Measurements from ENCODE around the gene ATP10B. TPM values are rescaled to one million over a fixed set of nuclear protein-coding genes. Genes with fewer than 3 reads are reported as not detected.

The ATP10B gene
- total RNA-seq, 3 donors from 2014 or later (not counting 1 experiment from before 2014, with no cell fraction given) = not detected

DNA sequence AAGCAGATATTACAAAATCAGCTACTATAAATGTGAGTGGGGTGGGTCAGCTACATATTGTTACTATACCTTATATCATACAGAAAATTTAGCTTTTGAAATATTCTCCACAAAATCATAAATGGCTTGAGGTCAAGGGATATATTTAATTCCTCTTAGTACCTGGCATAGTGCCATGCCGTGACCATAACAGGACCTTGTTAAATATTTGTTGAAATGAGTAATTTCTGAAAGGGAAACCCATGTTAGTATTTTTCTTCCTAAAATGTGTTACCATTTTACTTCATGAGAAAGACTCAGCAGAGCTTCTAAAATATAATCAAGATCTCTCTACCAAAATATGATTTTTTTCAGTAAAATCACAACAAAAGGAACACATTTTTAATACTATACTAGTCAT, 14.8 kb downstream of the ATP10B start:
- no peaks in the 10 kb centered on the region for H3K27me3 ChIP-seq (ENCODE audit: control insufficient read depth, insufficient read depth, low read length)
- Mint-ChIP-seq H3K27ac (no peak overlapping the region), H3K4me1 (no peaks in the 10 kb centered on the region), H3K4me3 (no peak overlapping the region), H3K36me3 (peaks cover 8% of the 10 kb centered on the region), H3K9me3 (peaks cover 8 to 22% of the 10 kb centered on the region in 2 donors), H3K27me3 (ENCODE audit: low read depth in 2 of 2) (no peaks in the 10 kb centered on the region)
- ATAC-seq = no peak
- WGBS (ENCODE audit: insufficient coverage) = no CpG with 5 or more reads among the region's 1 CpG
- peaks cover 4% of the 10 kb centered on the region for H3K9me3 ChIP-seq (ENCODE audit: control insufficient read depth, insufficient read depth, low read length)
- TF ChIP-seq, protein P1, sequence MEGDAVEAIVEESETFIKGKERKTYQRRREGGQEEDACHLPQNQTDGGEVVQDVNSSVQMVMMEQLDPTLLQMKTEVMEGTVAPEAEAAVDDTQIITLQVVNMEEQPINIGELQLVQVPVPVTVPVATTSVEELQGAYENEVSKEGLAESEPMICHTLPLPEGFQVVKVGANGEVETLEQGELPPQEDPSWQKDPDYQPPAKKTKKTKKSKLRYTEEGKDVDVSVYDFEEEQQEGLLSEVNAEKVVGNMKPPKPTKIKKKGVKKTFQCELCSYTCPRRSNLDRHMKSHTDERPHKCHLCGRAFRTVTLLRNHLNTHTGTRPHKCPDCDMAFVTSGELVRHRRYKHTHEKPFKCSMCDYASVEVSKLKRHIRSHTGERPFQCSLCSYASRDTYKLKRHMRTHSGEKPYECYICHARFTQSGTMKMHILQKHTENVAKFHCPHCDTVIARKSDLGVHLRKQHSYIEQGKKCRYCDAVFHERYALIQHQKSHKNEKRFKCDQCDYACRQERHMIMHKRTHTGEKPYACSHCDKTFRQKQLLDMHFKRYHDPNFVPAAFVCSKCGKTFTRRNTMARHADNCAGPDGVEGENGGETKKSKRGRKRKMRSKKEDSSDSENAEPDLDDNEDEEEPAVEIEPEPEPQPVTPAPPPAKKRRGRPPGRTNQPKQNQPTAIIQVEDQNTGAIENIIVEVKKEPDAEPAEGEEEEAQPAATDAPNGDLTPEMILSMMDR (IDR thresholded peaks at IDR 0.05) = no peak
- no peaks in the 10 kb centered on the region for H3K4me1 ChIP-seq (ENCODE audit: control insufficient read depth, insufficient read depth, low read length)
- intact Hi-C loops (cut with micrococcal nuclease) = no loop called here
- H3K36me3 ChIP-seq (ENCODE audit: control insufficient read depth, insufficient read depth, low read length) = no peaks in the 10 kb centered on the region
- H3K27ac ChIP-seq (ENCODE audit: low read length) = no peak overlapping the region
- H3K4me3 ChIP-seq (ENCODE audit: low read length) = no peak overlapping the region
- DNase-seq = no peak

DNA sequence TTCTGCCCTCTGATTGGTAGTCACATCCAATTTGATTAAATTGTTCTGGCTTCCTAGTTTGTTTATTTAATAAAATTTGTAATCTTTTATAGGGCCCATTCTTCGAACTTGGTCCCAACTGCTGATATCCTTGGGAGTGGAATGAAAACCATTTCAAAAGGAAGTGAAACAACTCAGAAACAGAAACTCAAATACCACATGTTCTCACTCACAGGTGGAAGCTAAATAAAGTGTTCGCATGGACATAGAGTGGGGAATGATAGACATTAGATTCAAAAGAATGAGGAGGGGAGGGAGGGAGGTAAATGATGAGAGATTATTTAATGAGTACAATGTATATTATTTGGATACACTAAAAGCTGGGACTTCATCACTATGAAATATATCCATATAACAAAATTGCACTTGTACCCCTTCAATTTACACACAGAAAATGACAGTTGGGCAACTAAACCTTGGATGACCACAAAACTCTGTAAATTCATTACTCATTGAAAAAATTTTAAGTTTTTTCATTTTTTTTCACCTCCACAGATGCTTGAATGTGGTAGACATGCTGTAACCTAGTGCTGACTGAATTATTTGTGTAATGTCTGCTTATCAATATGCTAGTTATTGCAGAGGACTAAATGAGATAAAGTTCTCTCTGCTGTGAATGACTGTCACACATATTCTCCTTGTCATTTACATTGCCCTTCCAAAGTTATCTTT, 16.0 kb downstream of the ATP10B start:
- H3K4me3 Mint-ChIP-seq = no peak overlapping the region
- Histone ChIP-seq H3K27ac (ENCODE audit: low read length) (no peak overlapping the region), H3K36me3 (ENCODE audit: control insufficient read depth, insufficient read depth, low read length) (no peaks in the 10 kb centered on the region), H3K9me3 (ENCODE audit: control insufficient read depth, insufficient read depth, low read length) (peaks cover 4% of the 10 kb centered on the region), H3K4me3 (ENCODE audit: low read length) (no peak overlapping the region), H3K27me3 (ENCODE audit: control insufficient read depth, insufficient read depth, low read length) (no peaks in the 10 kb centered on the region), H3K4me1 (ENCODE audit: control insufficient read depth, insufficient read depth, low read length) (no peaks in the 10 kb centered on the region)
- peaks cover 5 to 22% of the 10 kb centered on the region in 2 donors for H3K9me3 Mint-ChIP-seq
- no peak for DNase-seq
- no peaks in the 10 kb centered on the region for H3K27me3 Mint-ChIP-seq (ENCODE audit: low read depth in 2 of 2)
- H3K36me3 Mint-ChIP-seq = peaks cover 8% of the 10 kb centered on the region
- no peaks in the 10 kb centered on the region for H3K4me1 Mint-ChIP-seq
- TF ChIP-seq, protein P1 (IDR thresholded peaks at IDR 0.05) = no peak
- 50% methylated on average over 1 of the region's 2 CpGs for WGBS (ENCODE audit: insufficient coverage)
- intact Hi-C loops (cut with micrococcal nuclease) = no loop called here
- no peak for ATAC-seq
- H3K27ac Mint-ChIP-seq = no peak overlapping the region

DNA sequence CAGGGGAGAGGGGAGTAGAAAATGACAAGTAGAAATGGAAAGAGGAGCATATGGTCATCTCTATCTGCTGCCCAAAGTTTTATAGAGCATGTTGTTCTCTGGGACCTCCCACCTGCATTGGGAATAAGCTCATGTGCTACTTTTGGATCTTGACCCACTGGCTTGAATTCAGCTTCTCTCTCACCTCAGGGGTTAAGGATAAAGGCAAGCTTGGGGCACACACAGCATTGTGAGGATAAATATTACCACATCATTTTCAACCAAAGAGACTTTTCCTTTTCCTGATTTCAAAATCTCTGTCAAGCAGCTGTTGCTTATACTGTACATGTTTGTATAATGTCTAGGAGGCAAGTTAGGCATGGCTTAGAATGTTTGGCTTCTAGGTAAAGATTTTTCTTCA, 16.6 kb downstream of the ATP10B start:
- DNase-seq (no peak), ATAC-seq (no peak)
- no peak overlapping the region for H3K27ac ChIP-seq (ENCODE audit: low read length)
- TF ChIP-seq, protein P1 (IDR thresholded peaks at IDR 0.05) = no peak
- Mint-ChIP-seq H3K4me1 (no peaks in the 10 kb centered on the region), H3K36me3 (peaks cover 8% of the 10 kb centered on the region), H3K27ac (no peak overlapping the region), H3K9me3 (peaks cover 8 to 25% of the 10 kb centered on the region in 2 donors), H3K4me3 (no peak overlapping the region), H3K27me3 (ENCODE audit: low read depth in 2 of 2) (no peaks in the 10 kb centered on the region)
- no peaks in the 10 kb centered on the region for H3K36me3 ChIP-seq (ENCODE audit: control insufficient read depth, insufficient read depth, low read length)
- H3K4me1 ChIP-seq (ENCODE audit: control insufficient read depth, insufficient read depth, low read length) = no peaks in the 10 kb centered on the region
- no peaks in the 10 kb centered on the region for H3K27me3 ChIP-seq (ENCODE audit: control insufficient read depth, insufficient read depth, low read length)
- H3K4me3 ChIP-seq (ENCODE audit: low read length) = no peak overlapping the region
- H3K9me3 ChIP-seq (ENCODE audit: control insufficient read depth, insufficient read depth, low read length) = peaks cover 4% of the 10 kb centered on the region
- intact Hi-C loops (cut with micrococcal nuclease) = no loop called here

DNA sequence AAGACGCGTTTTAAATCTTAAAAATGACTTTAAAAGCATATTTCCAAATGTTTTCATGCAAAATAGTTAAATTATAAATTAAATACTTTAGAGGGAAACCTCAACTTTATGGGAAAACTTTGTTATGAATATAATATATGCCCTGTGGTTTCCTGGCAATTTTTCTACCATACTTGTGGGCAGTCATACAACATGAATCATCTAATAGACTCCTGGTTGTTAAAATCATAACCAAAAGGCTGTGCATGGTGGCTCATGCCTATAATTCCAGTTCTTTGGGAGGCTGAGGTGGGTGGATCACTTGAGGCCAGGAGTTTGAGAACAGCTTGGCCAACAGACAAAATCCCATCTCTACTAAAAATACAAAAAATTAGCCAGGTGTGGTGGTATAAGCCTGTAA, 18.2 kb downstream of the ATP10B start:
- whole genome bisulfite sequencing (ENCODE audit: insufficient coverage) = no CpG with 5 or more reads among the region's 2 CpGs
- no peak for DNase-seq
- no peaks in the 10 kb centered on the region for H3K4me1 ChIP-seq (ENCODE audit: control insufficient read depth, insufficient read depth, low read length)
- Mint-ChIP-seq H3K4me1 (no peaks in the 10 kb centered on the region), H3K9me3 (peaks cover 8 to 23% of the 10 kb centered on the region in 2 donors), H3K36me3 (peaks cover 8% of the 10 kb centered on the region), H3K27ac (no peak overlapping the region), H3K4me3 (no peak overlapping the region), H3K27me3 (ENCODE audit: low read depth in 2 of 2) (no peaks in the 10 kb centered on the region)
- TF ChIP-seq, protein P1 (IDR thresholded peaks at IDR 0.05) = no peak
- no peak overlapping the region for H3K4me3 ChIP-seq (ENCODE audit: low read length)
- intact Hi-C loops (cut with micrococcal nuclease) = no loop called here
- no peak overlapping the region for H3K27ac ChIP-seq (ENCODE audit: low read length)
- H3K9me3 ChIP-seq (ENCODE audit: control insufficient read depth, insufficient read depth, low read length) = peaks cover 4% of the 10 kb centered on the region
- no peaks in the 10 kb centered on the region for H3K27me3 ChIP-seq (ENCODE audit: control insufficient read depth, insufficient read depth, low read length)
- ATAC-seq = no peak
- no peaks in the 10 kb centered on the region for H3K36me3 ChIP-seq (ENCODE audit: control insufficient read depth, insufficient read depth, low read length)

All from natural killer cell (primary cell).